ENCODE data around the gene LAPTM4A. TPM values are rescaled to one million over a fixed set of nuclear protein-coding genes. Genes with fewer than 3 reads are reported as not detected.

Gene LAPTM4A
- total RNA-seq, 2 donors from 2014 or later = 199 to 230 TPM

GRCh38 chr2:20034821-20035220 lies 16.6 kb downstream of the LAPTM4A start:
- intact Hi-C loops (cut with DNase I) = no loop called here
- no peak for DNase-seq (ENCODE audit: low spot score)

DNA sequence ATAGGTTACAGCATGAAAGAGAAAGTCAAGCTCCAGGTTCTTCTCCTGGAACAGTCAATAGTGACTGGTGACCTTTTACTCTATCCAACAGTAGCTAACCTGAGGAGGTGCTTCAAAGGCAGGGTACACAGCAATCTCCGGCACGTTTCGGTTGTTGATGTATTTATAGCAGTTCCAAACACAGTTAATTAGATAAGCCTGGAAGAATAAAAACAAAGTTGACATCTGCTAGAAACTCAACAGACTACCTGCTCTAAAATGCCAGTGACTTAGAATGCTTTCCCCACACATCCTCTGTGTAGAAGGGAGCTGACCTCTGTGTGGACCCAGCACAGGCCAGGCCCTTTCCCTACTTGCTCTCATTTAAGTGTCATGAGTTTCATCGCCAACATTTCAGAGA lies 17.2 kb downstream of the LAPTM4A start:
- intact Hi-C loops (cut with DNase I) = no loop called here
- DNase-seq (ENCODE audit: low spot score) = no peak

- intact Hi-C loops (cut with DNase I) = no loop called here
- DNase-seq (ENCODE audit: low spot score) = no peak
Measured at GRCh38 chr2:20033322-20033721, 18.1 kb downstream of the LAPTM4A start.

DNA sequence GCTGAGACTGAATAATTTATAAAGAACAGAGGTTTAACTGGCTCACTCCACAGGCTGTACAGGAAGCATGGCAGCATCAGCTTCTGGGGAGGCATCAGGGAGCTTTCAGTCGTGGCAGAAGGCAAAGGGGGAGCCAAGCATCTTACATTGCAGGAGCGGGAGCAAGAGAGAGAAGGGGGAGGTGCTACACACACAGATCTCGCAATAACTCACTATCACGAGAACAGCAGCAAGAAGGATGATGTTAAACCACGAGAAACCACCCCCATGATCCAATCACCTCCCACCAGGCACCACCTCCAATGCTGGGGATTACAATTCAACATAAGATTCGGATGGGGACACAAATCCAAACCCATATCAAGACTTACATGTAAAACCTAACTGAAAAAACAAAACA lies 21.2 kb downstream of the LAPTM4A start:
- DNase-seq (ENCODE audit: low spot score) = no peak
- intact Hi-C loops (cut with DNase I) = no loop called here

DNA sequence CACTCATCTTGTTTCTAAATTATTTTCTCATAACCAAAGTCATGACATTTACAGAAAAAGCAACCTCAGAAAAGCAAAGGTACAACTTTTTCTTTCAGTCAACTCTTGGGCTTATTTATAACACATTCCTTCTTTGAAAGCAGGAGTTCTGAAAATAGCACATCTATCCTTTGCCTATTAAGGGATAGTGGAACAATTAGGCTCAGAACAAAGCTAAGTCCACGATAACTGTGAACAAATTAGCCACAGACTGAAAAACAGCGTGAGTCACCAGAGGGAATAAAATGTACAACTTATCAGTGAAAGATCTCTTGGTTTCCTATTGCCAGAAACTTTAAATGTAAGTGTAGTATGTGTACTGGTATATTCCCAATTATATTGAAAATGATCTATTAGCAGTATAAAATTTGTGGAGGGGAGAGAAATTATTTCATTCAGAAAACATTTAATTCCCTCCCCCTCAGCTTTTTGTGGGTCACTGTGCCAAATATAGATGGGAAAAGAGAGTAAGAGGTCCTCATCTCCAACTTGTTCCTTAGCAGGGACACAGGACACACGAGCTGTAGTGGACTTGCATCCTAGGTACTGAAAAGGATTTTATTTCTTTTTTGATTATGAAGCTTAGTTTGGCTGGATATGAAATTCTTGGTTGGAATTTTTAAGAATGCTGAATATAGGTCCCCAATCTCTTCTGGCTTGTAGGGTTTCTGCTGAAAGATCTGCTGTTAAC lies 23.6 kb downstream of the LAPTM4A start:
- DNase-seq (ENCODE audit: low spot score) = no peak
- intact Hi-C loops (cut with DNase I) = no loop called here

DNA sequence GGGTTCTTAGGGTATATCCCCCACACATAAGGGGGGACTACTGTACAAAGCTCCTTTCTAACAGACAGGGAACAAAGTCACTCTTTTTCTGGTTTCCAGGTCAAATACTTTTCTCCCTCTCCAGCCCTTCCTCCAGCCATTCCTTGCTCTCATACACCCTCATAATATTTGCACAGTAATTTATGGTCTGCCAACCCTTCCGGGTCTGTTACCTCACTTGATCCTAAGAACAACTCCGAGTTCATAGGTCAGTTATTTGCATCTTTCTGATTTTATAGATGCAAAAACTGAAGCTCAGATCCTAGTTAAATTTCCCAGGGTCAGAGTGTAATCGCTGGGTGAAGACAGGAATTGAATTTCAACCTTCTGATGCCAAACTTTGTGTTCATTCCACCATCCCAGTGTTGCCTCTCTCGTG lies 24.2 kb downstream of the LAPTM4A start:
- DNase-seq (ENCODE audit: low spot score) = no peak
- intact Hi-C loops (cut with DNase I) = no loop called here

DNA sequence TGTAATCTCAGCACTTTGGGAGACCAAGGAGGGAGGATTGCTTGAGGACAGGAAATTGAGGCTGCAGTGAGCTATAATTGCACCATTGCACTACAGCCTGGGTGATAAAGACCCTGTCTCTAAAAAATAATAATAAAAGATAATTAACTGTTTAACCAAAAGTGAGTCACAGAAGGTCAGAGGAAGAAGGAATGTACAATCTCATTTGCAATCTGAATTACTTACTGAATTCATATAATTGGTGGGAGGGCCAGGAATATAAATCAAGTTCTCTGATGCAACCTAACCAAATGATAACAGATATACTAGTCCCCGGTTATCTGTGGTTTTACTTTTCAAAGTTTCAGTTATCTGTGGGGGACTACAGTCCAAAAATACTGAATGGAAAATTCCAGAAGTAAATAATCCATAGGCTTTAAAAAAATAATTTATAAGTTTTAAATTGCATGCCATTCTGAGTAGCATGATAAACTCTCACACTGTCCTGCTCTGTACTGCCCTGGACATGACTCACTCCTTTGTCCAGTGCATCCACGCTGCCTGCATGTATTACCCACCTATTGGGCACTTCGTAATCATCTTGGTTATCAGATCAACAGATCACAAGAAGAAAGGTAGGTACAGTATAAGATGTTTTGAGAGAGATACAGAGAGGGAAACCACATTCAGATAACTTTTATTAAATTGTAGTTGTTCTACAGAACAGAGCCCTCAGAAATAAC lies 26.2 kb downstream of the LAPTM4A start:
- intact Hi-C loops (cut with DNase I) = no loop called here
- no peak for DNase-seq (ENCODE audit: low spot score)

DNA sequence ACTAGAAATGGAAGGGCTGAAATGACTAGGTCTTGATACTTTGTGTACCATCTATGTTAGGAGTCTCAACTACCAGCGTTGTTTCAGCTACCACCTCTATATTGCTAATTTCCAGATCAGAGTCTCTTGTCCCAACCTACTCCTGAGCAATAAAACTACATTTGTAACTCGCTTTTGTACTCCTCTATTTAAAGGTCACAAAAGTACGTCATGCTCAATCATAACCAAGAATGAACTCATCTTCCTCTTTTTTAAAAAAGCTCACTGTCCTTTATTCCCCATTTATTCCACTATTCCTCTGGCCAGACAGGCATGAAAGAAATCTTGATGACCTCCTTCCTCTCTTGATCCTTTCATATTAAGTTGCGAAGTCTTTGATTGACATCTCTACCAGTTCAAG lies 27.7 kb downstream of the LAPTM4A start:
- DNase-seq (ENCODE audit: low spot score) = no peak
- intact Hi-C loops (cut with DNase I) = no loop called here

DNA sequence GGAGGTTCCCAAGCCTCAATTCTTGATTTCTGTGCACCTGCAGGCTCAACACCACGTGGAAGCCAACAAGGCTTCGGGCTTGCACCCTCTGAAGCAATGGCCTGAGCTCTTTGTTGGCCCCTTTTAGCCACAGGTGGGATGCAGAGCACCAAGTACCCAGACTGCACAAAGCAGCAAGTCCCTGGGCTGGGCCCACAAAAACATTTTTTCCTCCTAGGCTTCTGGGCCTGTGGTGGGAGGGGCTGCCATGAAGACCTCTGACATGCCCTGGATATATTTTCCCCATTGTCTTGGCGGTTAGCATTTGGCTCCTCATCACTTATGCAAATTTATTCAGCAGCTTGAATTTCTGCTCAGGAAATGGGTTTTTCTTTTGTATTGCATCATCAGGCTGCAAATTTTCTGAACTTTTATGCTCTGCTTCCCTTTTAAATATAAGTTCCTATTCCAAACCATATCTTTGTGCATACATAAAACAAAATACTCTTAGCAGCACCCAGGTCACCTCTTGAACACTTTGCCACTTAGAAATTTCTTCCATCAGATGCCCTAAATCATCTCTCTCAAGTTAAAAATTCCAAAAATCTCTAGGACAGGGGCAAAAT lies 29.9 kb downstream of the LAPTM4A start:
- DNase-seq (ENCODE audit: low spot score) = no peak
- intact Hi-C loops (cut with DNase I) = no loop called here

DNA sequence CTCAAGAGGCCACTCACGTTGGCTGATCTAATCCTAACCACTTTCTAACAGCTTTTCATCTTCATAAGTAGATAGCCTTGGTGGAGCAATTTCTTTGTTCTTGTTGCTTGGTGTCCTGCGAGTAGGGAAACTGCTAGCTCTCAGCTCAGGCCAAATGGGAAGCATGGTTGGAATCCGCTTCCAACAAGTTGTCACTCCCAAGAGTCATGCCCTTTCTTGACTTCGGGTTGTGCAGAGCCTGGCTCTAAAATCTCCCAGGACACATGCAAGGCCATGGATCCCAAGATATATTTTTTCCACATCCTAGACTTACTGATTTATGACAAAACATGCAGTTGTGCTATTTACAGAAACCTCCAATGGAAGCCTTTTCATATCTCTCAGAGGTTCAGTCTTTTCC lies 31.7 kb downstream of the LAPTM4A start:
- intact Hi-C loops (cut with DNase I) = no loop called here
- DNase-seq (ENCODE audit: low spot score) = no peak

GRCh38 chr2:20018601-20019152 lies 32.8 kb downstream of the LAPTM4A start:
- DNase-seq (ENCODE audit: low spot score) = no peak
- intact Hi-C loops (cut with DNase I) = no loop called here

- intact Hi-C loops (cut with DNase I) = loop anchor here in 1 of 2 donors (2.0 kb wide), 1 partner anchor 80 kb away; no protein-coding TSS in a partner anchor
Measured at GRCh38 chr2:20016346-20016745, 35.1 kb downstream of the LAPTM4A start.

DNA sequence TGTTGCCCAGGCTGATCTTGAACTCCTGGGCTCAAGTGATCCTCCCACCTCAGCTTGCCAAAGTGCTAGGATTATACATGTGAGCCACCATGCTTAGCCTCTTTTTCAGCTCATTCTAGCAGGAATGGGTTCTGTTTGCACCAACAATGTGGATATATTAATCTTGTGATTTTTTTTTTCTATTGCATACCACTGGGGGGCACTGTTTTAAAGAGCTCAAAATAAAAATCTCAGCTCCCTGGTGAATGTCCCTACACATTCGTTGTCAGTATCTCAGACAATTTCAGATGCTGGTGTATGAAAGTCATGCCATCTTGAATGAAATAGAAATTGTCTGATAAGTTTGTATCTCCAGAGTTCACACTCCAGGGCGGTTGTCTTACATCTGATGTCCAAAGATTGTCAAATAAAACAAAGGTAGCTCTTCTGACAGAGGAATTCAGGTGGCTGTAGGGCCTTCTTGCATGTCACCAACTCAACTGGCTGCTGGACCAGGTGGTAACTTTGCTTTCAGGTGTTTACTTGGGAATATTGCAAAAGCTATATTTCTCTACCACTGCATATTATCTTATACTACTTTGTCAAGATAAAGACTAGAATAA lies 35.8 kb downstream of the LAPTM4A start:
- DNase-seq (ENCODE audit: low spot score) = no peak
- intact Hi-C loops (cut with DNase I) = loop anchor here in 1 of 2 donors (2.0 kb wide), 1 partner anchor 81 kb away; no protein-coding TSS in a partner anchor

More at GRCh38 chr2:20016346-20016745, 35.1 kb downstream of the LAPTM4A start:
- no peak for DNase-seq (ENCODE audit: low spot score)

GRCh38 chr2:20013126-20013849 lies 38.1 kb downstream of the LAPTM4A start:
- intact Hi-C loops (cut with DNase I) = loop anchor here in 1 of 2 donors (5.0 kb wide), 1 partner anchor 84 kb away; no protein-coding TSS in a partner anchor
- no peak for DNase-seq (ENCODE audit: low spot score)

- intact Hi-C loops (cut with DNase I) = loop anchor here in 1 of 2 donors (5.0 kb wide), 1 partner anchor 85 kb away; no protein-coding TSS in a partner anchor
- DNase-seq (ENCODE audit: low spot score) = peak; percentile 82
Measured at GRCh38 chr2:20012282-20013125, 38.9 kb downstream of the LAPTM4A start, which contains the start of gene MATN3. TSS of gene MATN3 (minus strand) at chr2:20012668. CDS start at chr2:20012631, 37 bp downstream.

- no peak for DNase-seq (ENCODE audit: low spot score)
- intact Hi-C loops (cut with DNase I) = loop anchor here in 1 of 2 donors (5.0 kb wide), 1 partner anchor 85 kb away; no protein-coding TSS in a partner anchor
Measured at GRCh38 chr2:20012032-20012281, 39.5 kb downstream of the LAPTM4A start.

GRCh38 chr2:20011276-20012031 lies 40.0 kb downstream of the LAPTM4A start:
- intact Hi-C loops (cut with DNase I) = loop anchor here in 1 of 2 donors (5.0 kb wide), 1 partner anchor 86 kb away; no protein-coding TSS in a partner anchor
- no peak for DNase-seq (ENCODE audit: low spot score)
